HG03135 (cell line): Measurements from ENCODE around the gene GLYAT.
"Not testable (repeated sequence)": the region's sequence is repeated elsewhere in the genome, so short reads cannot be mapped to it uniquely, and the experiment has no call there.

ENCODE experiments used
- ATAC-seq: cut with Tn5 transposase; IDR thresholded peaks from one replicate; pipeline ENCODE4 v1.9.1; 2021; ENCODE audit warnings: mild to moderate bottlenecking, moderate library complexity; ENCODE audit not compliant: unreplicated experiment

GLYAT gene

GRCh38 chr11:58744988-58745704, 13.4 kb upstream of the GLYAT start:
- no peak for ATAC-seq

- ATAC-seq, result no peak
Measured at GRCh38 chr11:58742981-58743880, 11.5 kb upstream of the GLYAT start.

GRCh38 chr11:58742140-58742539, 10.4 kb upstream of the GLYAT start:
- no peak for ATAC-seq

- ATAC-seq, result no peak
Measured at GRCh38 chr11:58741127-58741526, 9.4 kb upstream of the GLYAT start.

GRCh38 chr11:58740447-58740846, 8.7 kb upstream of the GLYAT start:
- no peak for ATAC-seq

- ATAC-seq, result no peak
Measured at GRCh38 chr11:58739725-58740430, 8.1 kb upstream of the GLYAT start.

GRCh38 chr11:58734681-58735490, 3.1 kb upstream of the GLYAT start:
- no peak for ATAC-seq

GRCh38 chr11:58730507-58731089, 1.1 kb downstream of the GLYAT start:
- ATAC-seq, result no peak

- no peak for ATAC-seq
Measured at GRCh38 chr11:58727415-58727797, 4.3 kb downstream of the GLYAT start.

GRCh38 chr11:58726737-58727414, 4.9 kb downstream of the GLYAT start:
- no peak for ATAC-seq

GRCh38 chr11:58719406-58720117, 12.2 kb downstream of the GLYAT start:
- ATAC-seq, result no peak

- ATAC-seq, result no peak
Measured at GRCh38 chr11:58712531-58712930, 19.2 kb downstream of the GLYAT start.

- no peak for ATAC-seq
Measured at GRCh38 chr11:58711832-58712231, 19.9 kb downstream of the GLYAT start.

GRCh38 chr11:58707767-58708166, 24.0 kb downstream of the GLYAT start:
- no peak for ATAC-seq

GRCh38 chr11:58696825-58697224, 34.9 kb downstream of the GLYAT start:
- ATAC-seq, result not testable (repeated sequence)

- no peak for ATAC-seq
Measured at GRCh38 chr11:58693026-58693425, 38.7 kb downstream of the GLYAT start.

GRCh38 chr11:58691675-58692074, 40.1 kb downstream of the GLYAT start:
- no peak for ATAC-seq

- no peak for ATAC-seq
Measured at GRCh38 chr11:58688789-58689503, 42.8 kb downstream of the GLYAT start.
